Activated CD8-positive, alpha-beta T cell treated with anti-CD3 and anti-CD28 coated beads, Interleukin-2, amount 10 ng/mL, durations not matched to agents 7 days and 5 days (primary cell): ENCODE data around the gene GALNT18. TPM values are rescaled to one million over a fixed set of nuclear protein-coding genes. Genes with fewer than 3 reads are reported as not detected.

Experiments
- ATAC-seq: fragments of 150-1000 bp; cut with Tn5 transposase; one replicate; pipeline ENCODE4 v1.10.0; 2021; ENCODE audit warnings: moderate library complexity
- CTCF ChIA-PET: fragments of 350-600 bp; sonication (Branson Sonifier 250); formaldehyde crosslinking; loops from one replicate; lab custom pipeline; 2021; ENCODE audit warnings: antibody characterized with exemption; lab: Charles Lee
- POLR2A ChIA-PET: fragments of 350-600 bp; sonication (Branson Sonifier 250); formaldehyde crosslinking; loops from one replicate; lab custom pipeline; 2021; ENCODE audit warnings: antibody characterized with exemption; lab: Charles Lee
- DNase-seq: peaks from one replicate; pipeline ENCODE4 v3.0.0-alpha.2; 2020
- H3K27ac Mint-ChIP-seq: one replicate; pipeline ENCODE4 v1.8.0; 2021; ENCODE audit warnings: mild to moderate bottlenecking, mixed read lengths
- H3K27me3 Mint-ChIP-seq: one replicate; pipeline ENCODE4 v1.8.0; 2021; ENCODE audit warnings: low read depth, mixed read lengths
- H3K36me3 Mint-ChIP-seq: one replicate; pipeline ENCODE4 v1.8.0; 2021; ENCODE audit warnings: low read depth, mixed read lengths
- H3K4me1 Mint-ChIP-seq: one replicate; pipeline ENCODE4 v1.8.0; 2021; ENCODE audit warnings: low read depth, mixed read lengths
- H3K4me3 Mint-ChIP-seq: one replicate; pipeline ENCODE4 v1.8.0; 2021; ENCODE audit warnings: mild to moderate bottlenecking, mixed read lengths
- H3K9me3 Mint-ChIP-seq: one replicate; pipeline ENCODE4 v1.8.0; 2022; ENCODE audit warnings: mixed read lengths; ENCODE audit not compliant: insufficient read depth
- total RNA-seq, 2 experiments: library from RNA; stranded (reverse); gene quantifications; one replicate each; pipeline ENCODE4 v1.2.3, GENCODE V29; 2021

Gene GALNT18
- total RNA-seq, 2 experiments from 2014 or later: 0.23 to 0.42 TPM

DNA sequence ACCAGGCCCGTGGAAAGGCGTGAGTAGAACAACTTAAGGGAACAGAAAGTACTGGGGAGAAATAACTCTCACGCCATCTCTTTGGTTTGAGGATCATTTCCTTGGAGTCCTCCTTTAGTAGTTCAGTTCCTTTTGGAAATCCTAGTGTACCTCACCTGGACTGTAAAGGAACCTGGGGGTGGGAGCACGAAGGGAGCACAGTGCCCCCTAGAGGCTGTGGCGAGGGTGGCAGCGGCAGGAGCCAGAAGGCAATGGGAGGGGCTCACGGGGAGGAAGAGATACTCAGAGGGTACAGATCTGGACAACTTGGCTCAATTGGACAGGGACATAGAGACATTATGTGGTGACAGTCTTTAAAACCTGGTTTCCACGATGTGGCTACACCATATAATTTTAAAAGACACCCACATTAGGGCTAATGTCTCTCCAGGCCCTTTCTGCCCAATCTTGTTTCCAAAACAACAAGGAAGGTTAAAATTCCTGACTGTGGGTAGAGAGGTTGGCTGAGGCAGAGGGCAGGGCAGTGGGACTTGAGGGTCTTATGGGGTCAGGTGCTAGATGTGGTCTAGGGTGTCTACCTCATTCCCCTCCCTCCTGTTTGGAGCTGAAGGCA is 355.7 kb downstream of the GALNT18 start:
- no peak overlapping the region for H3K27ac Mint-ChIP-seq
- no peaks in the 10 kb centered on the region for H3K36me3 Mint-ChIP-seq
- ChIA-PET POLR2A (no interaction called here), CTCF (interaction anchor here (1.0 to 3.5 kb wide), 5 partner anchors 10 to 238 kb away, joined by 3 to 14 read pairs (median 4); no protein-coding TSS in a partner anchor)
- peak; percentile 71 for DNase-seq
- H3K4me3 Mint-ChIP-seq: no peak overlapping the region
- H3K4me1 Mint-ChIP-seq: no peaks in the 10 kb centered on the region
- H3K9me3 Mint-ChIP-seq: no peaks in the 10 kb centered on the region
- H3K27me3 Mint-ChIP-seq: no peaks in the 10 kb centered on the region
- peak; percentile 78 for ATAC-seq

DNA sequence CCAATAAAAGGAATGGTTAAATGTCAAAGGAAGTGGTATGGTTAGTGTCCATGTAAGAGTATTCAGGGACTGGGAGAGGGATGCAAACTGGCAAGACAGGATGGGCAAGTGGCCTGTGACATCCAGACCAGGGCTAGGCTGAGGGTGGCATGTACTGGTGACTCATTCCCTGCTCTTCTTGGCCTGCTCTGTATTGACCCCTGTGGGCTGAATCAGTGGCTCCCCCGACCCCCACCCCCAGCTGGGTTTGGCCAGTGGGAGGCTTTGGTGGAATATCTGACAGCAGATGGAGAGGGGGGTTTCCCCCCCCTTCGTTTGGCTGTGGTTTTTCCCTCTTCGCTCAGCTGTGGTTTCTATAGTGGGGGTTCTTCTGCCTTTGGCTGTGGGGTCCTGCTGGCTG is 356.5 kb downstream of the GALNT18 start:
- H3K27me3 Mint-ChIP-seq: no peaks in the 10 kb centered on the region
- ATAC-seq: no peak
- no peaks in the 10 kb centered on the region for H3K4me1 Mint-ChIP-seq
- no peak overlapping the region for H3K4me3 Mint-ChIP-seq
- DNase-seq: no peak
- ChIA-PET POLR2A (no interaction called here), CTCF (interaction anchor here (1.1 kb wide), 1 partner anchor 227 kb away, joined by 5 read pairs; no protein-coding TSS in a partner anchor)
- H3K27ac Mint-ChIP-seq: no peak overlapping the region
- H3K9me3 Mint-ChIP-seq: no peaks in the 10 kb centered on the region
- H3K36me3 Mint-ChIP-seq: no peaks in the 10 kb centered on the region

DNA sequence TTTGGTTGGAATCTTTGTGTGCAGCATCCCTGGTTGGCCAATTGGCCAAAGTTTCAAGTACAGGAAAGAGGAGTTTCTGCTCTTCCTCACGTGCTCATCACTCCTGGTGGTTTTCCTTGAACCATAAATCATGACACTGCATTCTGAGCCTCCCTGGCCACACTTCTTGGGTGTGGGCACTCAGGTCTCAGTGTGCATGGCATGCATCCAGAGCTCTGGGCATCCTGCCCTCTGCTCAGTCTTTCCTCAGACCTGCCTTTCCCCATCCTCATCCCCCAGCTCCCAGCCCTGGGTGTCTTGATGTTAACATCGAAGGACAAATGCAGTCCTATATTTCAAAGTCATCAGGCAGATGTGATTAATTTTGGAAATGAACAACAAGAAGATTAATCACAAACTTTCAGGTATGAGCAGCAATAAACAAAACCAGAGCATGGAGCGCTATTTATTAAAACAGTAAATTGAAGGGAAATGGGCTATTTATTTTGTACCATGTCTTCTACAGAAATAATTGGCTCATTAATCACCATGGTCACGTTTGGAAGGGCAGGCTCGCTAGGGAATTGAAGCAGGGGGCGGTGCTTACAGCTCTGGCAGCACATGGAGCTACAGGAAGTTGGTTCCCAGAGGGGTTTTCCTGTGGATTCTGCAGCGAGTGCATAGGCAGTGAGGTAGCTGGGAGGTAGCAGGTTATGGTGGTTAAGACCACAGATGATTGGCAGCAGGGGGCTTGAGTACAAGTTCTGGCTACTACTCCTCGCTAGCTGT is 358.4 kb downstream of the GALNT18 start:
- H3K9me3 Mint-ChIP-seq: no peaks in the 10 kb centered on the region
- H3K36me3 Mint-ChIP-seq: no peaks in the 10 kb centered on the region
- no peaks in the 10 kb centered on the region for H3K4me1 Mint-ChIP-seq
- DNase-seq (no peak), ATAC-seq (no peak)
- no peak overlapping the region for H3K4me3 Mint-ChIP-seq
- H3K27me3 Mint-ChIP-seq: peaks cover 2% of the 10 kb centered on the region
- POLR2A ChIA-PET: no interaction called here
- CTCF ChIA-PET: interaction anchor here (1.7 to 2.7 kb wide), 2 partner anchors 236 to 329 kb away, joined by 4 to 19 read pairs; no protein-coding TSS in a partner anchor
- H3K27ac Mint-ChIP-seq: no peak overlapping the region

DNA sequence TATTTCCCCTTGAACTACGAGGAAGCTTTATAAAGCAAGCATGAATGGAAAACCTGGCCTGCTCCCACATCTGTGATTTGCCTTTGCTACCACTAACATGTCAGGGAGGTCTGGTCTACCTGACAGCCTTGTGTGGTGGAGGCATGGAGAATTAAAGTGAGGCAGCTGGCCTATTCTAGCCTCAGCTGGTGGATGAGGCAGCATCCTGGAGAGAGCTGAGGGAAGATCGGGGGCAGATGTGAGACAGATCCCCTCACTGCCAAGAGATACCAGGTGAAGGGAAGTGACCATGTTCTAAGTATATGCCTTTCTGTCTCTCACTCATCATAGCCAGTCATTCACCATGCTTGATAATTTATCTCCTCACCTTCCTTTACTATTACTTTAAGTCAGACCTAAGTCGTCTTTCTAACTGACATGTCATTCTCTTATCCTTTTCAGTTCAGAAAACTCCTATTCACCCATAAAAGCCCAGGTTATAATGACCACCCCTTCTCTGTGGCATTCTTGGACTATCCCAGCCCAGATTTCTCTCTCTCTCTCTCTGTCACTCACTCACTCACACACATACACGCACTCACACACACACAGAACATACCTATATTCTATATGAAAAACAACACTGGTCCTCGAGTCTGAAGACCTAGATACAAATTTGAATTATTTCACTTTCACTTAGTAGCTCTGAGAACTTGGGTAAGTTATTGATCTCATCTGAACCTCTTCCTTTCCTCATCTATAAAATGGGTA is 359.5 kb downstream of the GALNT18 start:
- H3K4me1 Mint-ChIP-seq: no peaks in the 10 kb centered on the region
- no peak overlapping the region for H3K27ac Mint-ChIP-seq
- H3K36me3 Mint-ChIP-seq: no peaks in the 10 kb centered on the region
- peaks cover 4% of the 10 kb centered on the region for H3K27me3 Mint-ChIP-seq
- no peak for ATAC-seq
- no peak for DNase-seq
- H3K4me3 Mint-ChIP-seq: no peak overlapping the region
- ChIA-PET CTCF (interaction anchor here (1.5 to 2.7 kb wide), 3 partner anchors 11 to 328 kb away, joined by 3 to 19 read pairs (median 4); no protein-coding TSS in a partner anchor), POLR2A (no interaction called here)
- H3K9me3 Mint-ChIP-seq: no peaks in the 10 kb centered on the region

GRCh38 chr11:11261629-11262028 is 360.2 kb downstream of the GALNT18 start:
- Mint-ChIP-seq H3K4me3 (no peak overlapping the region), H3K27ac (no peak overlapping the region), H3K4me1 (no peaks in the 10 kb centered on the region), H3K36me3 (no peaks in the 10 kb centered on the region), H3K9me3 (no peaks in the 10 kb centered on the region), H3K27me3 (peaks cover 4% of the 10 kb centered on the region)
- CTCF ChIA-PET: interaction anchor here (1.5 to 1.7 kb wide), 2 partner anchors 12 to 328 kb away, joined by 3 to 4 read pairs; no protein-coding TSS in a partner anchor
- POLR2A ChIA-PET: no interaction called here
- no peak for DNase-seq
- no peak for ATAC-seq

GRCh38 chr11:11260903-11261302 is 360.9 kb downstream of the GALNT18 start:
- Mint-ChIP-seq H3K9me3 (no peaks in the 10 kb centered on the region), H3K27me3 (peaks cover 6% of the 10 kb centered on the region), H3K27ac (no peak overlapping the region), H3K4me3 (no peak overlapping the region), H3K4me1 (no peaks in the 10 kb centered on the region), H3K36me3 (no peaks in the 10 kb centered on the region)
- ChIA-PET POLR2A (no interaction called here), CTCF (interaction anchor here (1.5 kb wide), 1 partner anchor 13 kb away, joined by 3 read pairs; no protein-coding TSS in a partner anchor)
- DNase-seq (no peak), ATAC-seq (no peak)

DNA sequence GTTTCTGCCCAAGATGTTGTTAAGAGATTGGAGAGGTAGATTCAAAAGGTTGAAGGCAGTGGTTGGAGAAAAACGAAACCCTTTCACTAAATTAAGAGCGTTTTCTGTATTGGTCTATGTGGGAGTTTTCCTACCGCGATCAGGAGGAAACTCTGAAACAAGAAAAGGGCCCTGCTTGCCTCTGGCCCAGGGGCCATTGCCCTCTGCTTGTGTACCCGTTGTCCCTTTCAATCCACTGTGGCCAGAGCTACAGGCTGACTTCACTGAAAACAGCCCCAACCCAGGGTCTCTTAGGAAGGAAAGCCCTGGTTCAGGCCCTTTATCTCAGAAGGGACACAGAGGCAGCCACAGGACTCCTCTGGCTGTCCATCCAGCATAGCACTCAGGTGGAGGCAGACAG is 367.8 kb downstream of the GALNT18 start:
- no peaks in the 10 kb centered on the region for H3K9me3 Mint-ChIP-seq
- no peak overlapping the region for H3K27ac Mint-ChIP-seq
- ATAC-seq (no peak), DNase-seq (no peak)
- no peak overlapping the region for H3K4me3 Mint-ChIP-seq
- H3K36me3 Mint-ChIP-seq: no peaks in the 10 kb centered on the region
- no peaks in the 10 kb centered on the region for H3K4me1 Mint-ChIP-seq
- H3K27me3 Mint-ChIP-seq: peaks cover 9% of the 10 kb centered on the region
- ChIA-PET POLR2A (no interaction called here), CTCF (no interaction called here)

- Mint-ChIP-seq H3K27ac (no peak overlapping the region), H3K36me3 (no peaks in the 10 kb centered on the region), H3K4me3 (no peak overlapping the region), H3K9me3 (no peaks in the 10 kb centered on the region), H3K4me1 (no peaks in the 10 kb centered on the region), H3K27me3 (peaks cover 9% of the 10 kb centered on the region)
- ATAC-seq: no peak
- POLR2A ChIA-PET: no interaction called here
- no peak for DNase-seq
- CTCF ChIA-PET: no interaction called here
These were observed 368.3 kb downstream of the GALNT18 start for GRCh38 chr11:11253497-11253896.

GRCh38 chr11:11252403-11252802 is 369.4 kb downstream of the GALNT18 start:
- H3K4me3 Mint-ChIP-seq: no peak overlapping the region
- H3K4me1 Mint-ChIP-seq: no peaks in the 10 kb centered on the region
- H3K27ac Mint-ChIP-seq: no peak overlapping the region
- H3K36me3 Mint-ChIP-seq: no peaks in the 10 kb centered on the region
- H3K27me3 Mint-ChIP-seq: peaks cover 8% of the 10 kb centered on the region
- H3K9me3 Mint-ChIP-seq: no peaks in the 10 kb centered on the region
- CTCF ChIA-PET: no interaction called here
- POLR2A ChIA-PET: no interaction called here
- ATAC-seq: no peak
- DNase-seq: no peak

DNA sequence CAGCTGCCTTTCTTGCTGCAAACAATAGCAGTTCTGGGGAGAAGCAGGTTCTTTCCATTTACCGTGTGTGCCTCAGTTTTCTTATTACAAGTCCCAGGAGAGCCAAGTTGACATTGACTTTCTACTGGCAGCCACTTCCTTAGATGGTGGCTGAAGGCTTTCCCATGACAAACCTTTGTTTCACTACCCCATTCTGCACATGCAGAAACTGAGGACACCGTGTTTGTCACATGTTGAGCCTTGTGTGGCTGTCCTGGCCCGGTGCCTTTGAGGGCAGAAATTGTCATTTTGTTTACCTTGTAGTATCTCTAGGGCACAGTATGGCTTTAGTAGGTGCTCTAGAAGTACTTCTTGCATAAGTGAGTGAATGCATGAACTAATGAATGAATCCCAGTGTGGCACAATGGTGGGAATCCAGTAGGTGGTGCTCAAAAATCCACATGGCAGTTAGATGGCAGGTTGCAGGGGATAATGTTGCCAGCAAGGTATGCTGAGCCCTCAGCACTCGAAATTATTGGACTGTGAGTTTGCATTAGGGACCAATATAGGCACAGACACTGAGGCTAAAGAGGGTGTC is 370.3 kb downstream of the GALNT18 start:
- Mint-ChIP-seq H3K36me3 (peaks cover 5% of the 10 kb centered on the region), H3K9me3 (no peaks in the 10 kb centered on the region), H3K27me3 (peaks cover 8% of the 10 kb centered on the region), H3K4me1 (no peaks in the 10 kb centered on the region), H3K4me3 (no peak overlapping the region), H3K27ac (no peak overlapping the region)
- DNase-seq: no peak
- POLR2A ChIA-PET: no interaction called here
- CTCF ChIA-PET: interaction anchor here (1.2 kb wide), 1 partner anchor 223 kb away, joined by 3 read pairs; no protein-coding TSS in a partner anchor
- no peak for ATAC-seq

GRCh38 chr11:11250470-11250869 is 371.3 kb downstream of the GALNT18 start:
- no peak overlapping the region for H3K27ac Mint-ChIP-seq
- CTCF ChIA-PET: interaction anchor here (1.2 kb wide), 1 partner anchor 222 kb away, joined by 3 read pairs; no protein-coding TSS in a partner anchor
- peaks cover 5% of the 10 kb centered on the region for H3K27me3 Mint-ChIP-seq
- no peaks in the 10 kb centered on the region for H3K4me1 Mint-ChIP-seq
- no peaks in the 10 kb centered on the region for H3K9me3 Mint-ChIP-seq
- DNase-seq: no peak
- POLR2A ChIA-PET: no interaction called here
- H3K4me3 Mint-ChIP-seq: no peak overlapping the region
- H3K36me3 Mint-ChIP-seq: peaks cover 5% of the 10 kb centered on the region
- ATAC-seq: no peak
